Ascending aorta (tissue), 2 donors: ENCODE data around the gene SNRPA. TPM values are rescaled to one million over a fixed set of nuclear protein-coding genes. Genes with fewer than 3 reads are reported as not detected.

Source experiments
- DNase-seq, 2 donors: peaks; one replicate each; pipeline ENCODE4 v3.0.0-alpha.2; 2019; ENCODE audit warnings: low spot score in 2 of 2
- H3K27ac ChIP-seq, 2 donors: fragments of 200-600 bp; sonication (generic); one replicate each; pipeline ENCODE4 v1.5.1; 2016 to 2017; ENCODE audit warnings: mild to moderate bottlenecking in 1 of 2
- H3K27me3 ChIP-seq: fragments of 200-600 bp; sonication (generic); one replicate; pipeline ENCODE4 v1.5.1; 2017
- H3K36me3 ChIP-seq, 2 donors: fragments of 200-600 bp; sonication (generic); one replicate each; pipeline ENCODE4 v1.5.1; 2016
- H3K4me1 ChIP-seq, 2 donors: fragments of 200-600 bp; sonication (generic); one replicate each; pipeline ENCODE4 v1.5.1; 2016 to 2017; ENCODE audit warnings: mild to moderate bottlenecking in 1 of 2
- H3K4me3 ChIP-seq, 2 donors: fragments of 200-600 bp; sonication (generic); one replicate each; pipeline ENCODE4 v1.5.1; 2016 to 2017; ENCODE audit warnings: mild to moderate bottlenecking in 1 of 2
- H3K9me3 ChIP-seq, 2 donors: fragments of 200-600 bp; sonication (generic); one replicate each; pipeline ENCODE4 v1.5.1; 2016
- CTCF ChIP-seq, 3 experiments: fragments of 200-600 bp in 2 of 3; fragments of 450-650 bp in 1 of 3; sonication (generic) in 2 of 3; IDR thresholded peaks; one replicate each; pipeline ENCODE4 v1.5.1; 2016 to 2019; ENCODE audit warnings: antibody characterized with exemption in 3 of 3, mild to moderate bottlenecking in 1 of 3, moderate library complexity in 1 of 3
- intact Hi-C: fragments of 100-400 bp; cut with DNase I; formaldehyde crosslinking; loops from one replicate; pipeline ENCODE4 v1.15.1; 2023
- total RNA-seq: library from RNA; depleted of rRNA; stranded (reverse); fragments of >200 nt; gene quantifications from one replicate; pipeline ENCODE4 v1.1.0, GENCODE V29; 2016

Gene SNRPA
- 154 TPM for total RNA-seq

GRCh38 chr19:40750874-40751537 lies at the start of gene SNRPA:
SNRPA (plus strand) TSS chr19:40751203; CDS start chr19:40751409, 206 bp downstream.
- peak; percentile 89 to 99 for DNase-seq
- peak within 1 kb of the TSS; percentile 65 to 80 for H3K4me3 ChIP-seq
- peaks cover 12 to 40% of the 10 kb centered on the region in 2 donors for H3K4me1 ChIP-seq
- TF ChIP-seq CTCF (IDR thresholded peaks at IDR 0.05): no peak
- peaks cover 0 to 2% of the 10 kb centered on the region in 2 donors for H3K36me3 ChIP-seq
- H3K27ac ChIP-seq: peak within 1 kb of the TSS; percentile 89 to 93
- H3K27me3 ChIP-seq: no peaks in the 10 kb centered on the region
- no peaks in the 10 kb centered on the region for H3K9me3 ChIP-seq
- intact Hi-C loops: loop anchor here (1.0 to 2.0 kb wide), 6 partner anchors 27 to 88 kb away; partner anchors contain the start of genes EGLN2, NUMBL and RAB4B

GRCh38 chr19:40701758-40702157 lies 49.2 kb upstream of the SNRPA start:
- H3K27me3 ChIP-seq: no peaks in the 10 kb centered on the region
- H3K4me1 ChIP-seq: no peaks in the 10 kb centered on the region
- intact Hi-C loops: no loop called here
- no peak overlapping the region for H3K4me3 ChIP-seq
- no peak overlapping the region for H3K27ac ChIP-seq
- no peaks in the 10 kb centered on the region for H3K9me3 ChIP-seq
- no peak for TF ChIP-seq CTCF (IDR thresholded peaks at IDR 0.05)
- peaks cover 66 to 78% of the 10 kb centered on the region in 2 donors for H3K36me3 ChIP-seq
- DNase-seq: no peak

- no peak overlapping the region for H3K27ac ChIP-seq
- no peak overlapping the region for H3K4me3 ChIP-seq
- TF ChIP-seq CTCF (IDR thresholded peaks at IDR 0.05): no peak
- H3K9me3 ChIP-seq: no peaks in the 10 kb centered on the region
- peaks cover 67 to 78% of the 10 kb centered on the region in 2 donors for H3K36me3 ChIP-seq
- H3K27me3 ChIP-seq: no peaks in the 10 kb centered on the region
- intact Hi-C loops: no loop called here
- no peak for DNase-seq
- no peaks in the 10 kb centered on the region for H3K4me1 ChIP-seq
These were observed 48.5 kb upstream of the SNRPA start for GRCh38 chr19:40702337-40703012.

GRCh38 chr19:40703029-40703755 lies 47.8 kb upstream of the SNRPA start:
- no peak overlapping the region for H3K4me3 ChIP-seq
- H3K27me3 ChIP-seq: no peaks in the 10 kb centered on the region
- H3K9me3 ChIP-seq: no peaks in the 10 kb centered on the region
- H3K4me1 ChIP-seq: no peaks in the 10 kb centered on the region
- peaks cover 74 to 78% of the 10 kb centered on the region in 2 donors for H3K36me3 ChIP-seq
- intact Hi-C loops: no loop called here
- H3K27ac ChIP-seq: no peak overlapping the region
- no peak for TF ChIP-seq CTCF (IDR thresholded peaks at IDR 0.05)
- no peak for DNase-seq

- H3K27me3 ChIP-seq: no peaks in the 10 kb centered on the region
- H3K36me3 ChIP-seq: peaks cover 79 to 88% of the 10 kb centered on the region in 2 donors
- no peak for TF ChIP-seq CTCF (IDR thresholded peaks at IDR 0.05)
- no peaks in the 10 kb centered on the region for H3K9me3 ChIP-seq
- H3K4me1 ChIP-seq: no peaks in the 10 kb centered on the region
- DNase-seq: no peak
- intact Hi-C loops: no loop called here
- H3K27ac ChIP-seq: no peak overlapping the region
- H3K4me3 ChIP-seq: no peak overlapping the region
These were observed 46.3 kb upstream of the SNRPA start for GRCh38 chr19:40704491-40705361.
